SK-N-SH (cell line): ENCODE measurements around the gene UBA5. TPM values are rescaled to one million over a fixed set of nuclear protein-coding genes. Genes with fewer than 3 reads are reported as not detected.

Source experiments
- CTCF ChIA-PET: fragments of 300-600, 350-600 bp; formaldehyde crosslinking; extraction: SDS; loops from one replicate; lab custom pipeline; 2021; lab: Yijun Ruan, JAX
- POLR2A ChIA-PET: fragments of 350-600 bp; sonication (Branson Sonifier 250); formaldehyde crosslinking; extraction: SDS; loops from one replicate; lab custom pipeline; 2020; ENCODE audit warnings: antibody characterized with exemption, inconsistent platforms; lab: Yijun Ruan, JAX
- DNase-seq: peaks from one replicate; pipeline ENCODE4 v3.0.0; 2012
- H2AFZ ChIP-seq: fragments of 200-600 bp; sonication (generic); 2 replicates; pipeline ENCODE4 v1.8.1; 2016; ENCODE audit warnings: antibody characterized with exemption, mild to moderate bottlenecking, low read depth
- H3F3A ChIP-seq: fragments of 200-600 bp; sonication (generic); replicated peaks from 2 replicates; pipeline ENCODE3; 2016; ENCODE audit warnings: antibody characterized with exemption, mild to moderate bottlenecking; ENCODE audit not compliant: insufficient read depth
- H3K27ac ChIP-seq, 2 experiments: fragments of 200-500 bp in 1 of 2; fragments of 200-600 bp in 1 of 2; sonication (Bioruptor generic) in 1 of 2; sonication (generic), shearing (Covaris generic) in 1 of 2; 2 replicates each; pipeline versions ENCODE4 v1.5.1 to v1.6.1; 2014 to 2016; ENCODE audit warnings: low read depth in 2 of 2, inconsistent platforms in 1 of 2, low read length in 1 of 2, mild to moderate bottlenecking in 1 of 2, mixed read lengths in 1 of 2
- H3K27me3 ChIP-seq: fragments of 200-600 bp; sonication (generic), shearing (Covaris generic); 2 replicates; pipeline ENCODE4 v1.6.1; 2016; ENCODE audit warnings: mixed run types; ENCODE audit not compliant: insufficient read depth
- H3K36me3 ChIP-seq, 2 experiments: fragments of 200-500 bp in 1 of 2; fragments of 200-600 bp in 1 of 2; sonication (Bioruptor generic) in 1 of 2; sonication (generic) in 1 of 2; replicated peaks in 1 of 2; 2 replicates each; pipeline versions ENCODE3 to v1.5.1; 2014 to 2016; ENCODE audit warnings: low read length in 1 of 2, mild to moderate bottlenecking in 1 of 2; ENCODE audit not compliant: insufficient read depth in 2 of 2, control insufficient read depth in 1 of 2
- H3K4me1 ChIP-seq, 2 experiments: fragments of 200-500 bp in 1 of 2; fragments of 200-600 bp in 1 of 2; sonication (Bioruptor generic) in 1 of 2; sonication (generic), shearing (Covaris generic) in 1 of 2; 2 replicates each; pipeline versions ENCODE4 v1.5.1 to v1.6.1; 2014 to 2016; ENCODE audit warnings: low read depth in 1 of 2, low read length in 1 of 2, mixed run types in 1 of 2; ENCODE audit not compliant: insufficient read depth in 2 of 2, control insufficient read depth in 1 of 2
- H3K4me2 ChIP-seq: fragments of 200-600 bp; sonication (generic), shearing (Covaris generic); 2 replicates; pipeline ENCODE4 v1.6.1; 2017; ENCODE audit warnings: mixed run types
- H3K4me3 ChIP-seq, 2 experiments: fragments of 200-500 bp in 1 of 2; fragments of 200-600 bp in 1 of 2; sonication (Bioruptor generic) in 1 of 2; sonication (generic), shearing (Covaris generic) in 1 of 2; 2 replicates each; pipeline versions ENCODE4 v1.5.1 to v1.8.1; 2014 to 2016; ENCODE audit warnings: low read depth in 2 of 2, inconsistent platforms in 1 of 2, low read length in 1 of 2, mild to moderate bottlenecking in 1 of 2, mixed read lengths in 1 of 2, moderate library complexity in 1 of 2
- H3K79me2 ChIP-seq: fragments of 200-600 bp; sonication (generic); 2 replicates; pipeline ENCODE4 v1.8.1; 2017; ENCODE audit warnings: mild to moderate bottlenecking; ENCODE audit not compliant: insufficient read depth
- H3K9ac ChIP-seq: fragments of 200-600 bp; sonication (generic); 2 replicates; pipeline ENCODE4 v1.6.1; 2017; ENCODE audit warnings: mixed run types
- H3K9me2 ChIP-seq: fragments of 200-600 bp; sonication (generic); 2 replicates; pipeline ENCODE4 v1.6.1; 2017; ENCODE audit warnings: mixed run types
- H3K9me3 ChIP-seq: fragments of 200-600 bp; sonication (generic); 2 replicates; pipeline ENCODE4 v1.6.1; 2017; ENCODE audit warnings: mixed run types, mild to moderate bottlenecking, moderate library complexity
- H4K20me1 ChIP-seq: fragments of 200-600 bp; sonication (generic); 2 replicates; pipeline ENCODE4 v1.6.1; 2017; ENCODE audit warnings: mild to moderate bottlenecking, mixed run types; ENCODE audit not compliant: insufficient read depth
- FOSL2 ChIP-seq: IDR thresholded peaks from 2 replicates; pipeline ENCODE4 v1.4.0; 2012; ENCODE audit warnings: low read depth, mild to moderate bottlenecking, moderate library complexity, borderline replicate concordance
- FOXM1 ChIP-seq: IDR thresholded peaks from 2 replicates; pipeline ENCODE4 v1.4.0; 2012; ENCODE audit warnings: low read depth, mild to moderate bottlenecking
- GABPA ChIP-seq: IDR thresholded peaks from 2 replicates; pipeline ENCODE4 v1.4.0; 2012; ENCODE audit warnings: low read depth, mild to moderate bottlenecking
- GATA2 ChIP-seq: sonication (generic); formaldehyde crosslinking; IDR thresholded peaks from 2 replicates; pipeline ENCODE4 v1.5.0; 2020; ENCODE audit warnings: mild to moderate bottlenecking, missing genetic modification reagents
- MEF2A ChIP-seq: IDR thresholded peaks from 2 replicates; pipeline ENCODE4 v1.4.0; 2012; ENCODE audit warnings: low read depth, borderline replicate concordance
- MXI1 ChIP-seq: IDR thresholded peaks from 2 replicates; pipeline ENCODE4 v1.6.1; 2012; ENCODE audit warnings: mild to moderate bottlenecking, low read depth, low read length, improper control_type of control experiment
- NRF1 ChIP-seq: IDR thresholded peaks from 2 replicates; pipeline ENCODE4 v1.6.1; 2012; ENCODE audit warnings: low read depth, mild to moderate bottlenecking, low read length
- RAD21 ChIP-seq: IDR thresholded peaks from 2 replicates; pipeline ENCODE4 v1.6.1; 2012; ENCODE audit warnings: mild to moderate bottlenecking, low read length
- RCOR1 ChIP-seq: fragments of 150-350 bp; IDR thresholded peaks from 2 replicates; pipeline ENCODE4 v1.6.1; 2017; ENCODE audit warnings: antibody characterized with exemption, low read length
- SIN3A ChIP-seq: IDR thresholded peaks from 2 replicates; pipeline ENCODE4 v1.6.1; 2012; ENCODE audit warnings: low read depth, mild to moderate bottlenecking, low read length, moderate library complexity, borderline replicate concordance
- TCF12 ChIP-seq: IDR thresholded peaks from 2 replicates; pipeline ENCODE4 v1.4.0; 2012
- TEAD4 ChIP-seq: IDR thresholded peaks from 2 replicates; pipeline ENCODE4 v1.4.0; 2012; ENCODE audit warnings: mild to moderate bottlenecking, borderline replicate concordance; ENCODE audit not compliant: insufficient read depth
- YY1 ChIP-seq: IDR thresholded peaks from 2 replicates; pipeline ENCODE4 v1.4.0; 2012; ENCODE audit warnings: low read depth, mild to moderate bottlenecking
- WGBS: methylation state at CpG from one replicate; pipeline ENCODE4 v1.1.6; 2017; ENCODE audit warnings: low lambda C conversion rate; 5-methylcytosine and 5-hydroxymethylcytosine counted together
- polyA plus RNA-seq, 3 experiments: library from polyadenylated mRNA; depleted of rRNA; stranded (reverse); fragments of >200 nt; gene quantifications; 2 replicates each; pipeline ENCODE4 v1.2.3, GENCODE V29; 2012
- TF ChIP-seq, protein P1 (sequence below): fragments of 200-600 bp; sonication (generic); IDR thresholded peaks from 2 replicates; pipeline ENCODE4 v1.6.1; 2017; ENCODE audit warnings: antibody characterized with exemption, mild to moderate bottlenecking, moderate library complexity
- TF ChIP-seq, protein P2 (sequence below): IDR thresholded peaks from 2 replicates; pipeline ENCODE4 v1.6.1; 2012; ENCODE audit warnings: mild to moderate bottlenecking, low read depth, low read length, moderate library complexity
- TF ChIP-seq, protein P3 (sequence below): IDR thresholded peaks from 2 replicates; pipeline ENCODE4 v1.4.0; 2012; ENCODE audit warnings: low read depth
- TF ChIP-seq, protein P4 (sequence below): IDR thresholded peaks from 2 replicates; pipeline ENCODE4 v1.4.0; 2012; ENCODE audit warnings: low read depth, borderline replicate concordance
- TF ChIP-seq, protein P5 (sequence below): IDR thresholded peaks from 2 replicates; pipeline ENCODE4; 2012

The UBA5 gene
- polyA plus RNA-seq, 1 of the 3 experiments (the other 2 are of a cell fraction) = 38.3 TPM

DNA sequence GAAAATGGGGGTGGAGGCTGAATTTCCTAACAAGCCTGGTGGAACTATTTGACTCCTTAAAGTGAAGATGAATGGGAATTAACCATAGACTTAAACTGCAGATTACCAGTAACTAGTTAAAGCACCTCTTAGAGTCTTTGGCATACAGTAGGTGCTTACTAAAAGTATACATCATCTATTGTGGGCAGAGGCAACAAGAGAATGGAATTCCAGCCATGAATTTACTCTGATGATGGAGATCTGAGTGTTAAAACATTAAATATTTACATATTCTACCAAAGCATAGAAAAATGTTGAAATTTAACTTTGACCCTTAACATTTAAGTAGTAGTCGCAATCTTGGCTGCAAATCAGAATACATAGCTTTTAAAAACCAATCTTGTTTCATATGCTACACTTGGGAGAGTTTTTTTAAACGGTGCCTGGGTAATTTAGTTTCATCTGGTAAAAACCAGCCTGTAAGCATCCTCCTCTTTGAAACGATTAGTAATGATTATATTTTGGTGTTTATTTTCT, 5.2 kb downstream of the UBA5 start:
- Histone ChIP-seq H3K4me1 (peaks cover 11 to 12% of the 10 kb centered on the region in 2 experiments; a peak in 2 of 4 replicates), H3K36me3 (peaks cover 22 to 48% of the 10 kb centered on the region in 2 experiments), H3K27me3 (no peaks in the 10 kb centered on the region), H3K9me3 (no peaks in the 10 kb centered on the region), H3K9me2 (no peaks in the 10 kb centered on the region), H3K27ac (no peak overlapping the region), H3K4me2 (no peak overlapping the region), H4K20me1 (no peaks in the 10 kb centered on the region), H3K4me3 (no peak overlapping the region), H3K9ac (no peak overlapping the region), H2AFZ (no peak overlapping the region), H3F3A (peaks cover 8% of the 10 kb centered on the region), H3K79me2 (peaks cover 51% of the 10 kb centered on the region)
- DNase-seq = no peak
- 70% methylated on average over 3 of the region's 3 CpGs for WGBS
- TF ChIP-seq YY1 (no peak), FOXM1 (no peak), GABPA (no peak), RAD21 (no peak), SIN3A (no peak), NRF1 (no peak), MEF2A (no peak), TCF12 (no peak), MXI1 (no peak), FOSL2 (no peak), RCOR1 (no peak), TEAD4 (no peak), GATA2 (no peak)
- TF ChIP-seq, protein P1, sequence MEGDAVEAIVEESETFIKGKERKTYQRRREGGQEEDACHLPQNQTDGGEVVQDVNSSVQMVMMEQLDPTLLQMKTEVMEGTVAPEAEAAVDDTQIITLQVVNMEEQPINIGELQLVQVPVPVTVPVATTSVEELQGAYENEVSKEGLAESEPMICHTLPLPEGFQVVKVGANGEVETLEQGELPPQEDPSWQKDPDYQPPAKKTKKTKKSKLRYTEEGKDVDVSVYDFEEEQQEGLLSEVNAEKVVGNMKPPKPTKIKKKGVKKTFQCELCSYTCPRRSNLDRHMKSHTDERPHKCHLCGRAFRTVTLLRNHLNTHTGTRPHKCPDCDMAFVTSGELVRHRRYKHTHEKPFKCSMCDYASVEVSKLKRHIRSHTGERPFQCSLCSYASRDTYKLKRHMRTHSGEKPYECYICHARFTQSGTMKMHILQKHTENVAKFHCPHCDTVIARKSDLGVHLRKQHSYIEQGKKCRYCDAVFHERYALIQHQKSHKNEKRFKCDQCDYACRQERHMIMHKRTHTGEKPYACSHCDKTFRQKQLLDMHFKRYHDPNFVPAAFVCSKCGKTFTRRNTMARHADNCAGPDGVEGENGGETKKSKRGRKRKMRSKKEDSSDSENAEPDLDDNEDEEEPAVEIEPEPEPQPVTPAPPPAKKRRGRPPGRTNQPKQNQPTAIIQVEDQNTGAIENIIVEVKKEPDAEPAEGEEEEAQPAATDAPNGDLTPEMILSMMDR = no peak
- TF ChIP-seq, protein P2, sequence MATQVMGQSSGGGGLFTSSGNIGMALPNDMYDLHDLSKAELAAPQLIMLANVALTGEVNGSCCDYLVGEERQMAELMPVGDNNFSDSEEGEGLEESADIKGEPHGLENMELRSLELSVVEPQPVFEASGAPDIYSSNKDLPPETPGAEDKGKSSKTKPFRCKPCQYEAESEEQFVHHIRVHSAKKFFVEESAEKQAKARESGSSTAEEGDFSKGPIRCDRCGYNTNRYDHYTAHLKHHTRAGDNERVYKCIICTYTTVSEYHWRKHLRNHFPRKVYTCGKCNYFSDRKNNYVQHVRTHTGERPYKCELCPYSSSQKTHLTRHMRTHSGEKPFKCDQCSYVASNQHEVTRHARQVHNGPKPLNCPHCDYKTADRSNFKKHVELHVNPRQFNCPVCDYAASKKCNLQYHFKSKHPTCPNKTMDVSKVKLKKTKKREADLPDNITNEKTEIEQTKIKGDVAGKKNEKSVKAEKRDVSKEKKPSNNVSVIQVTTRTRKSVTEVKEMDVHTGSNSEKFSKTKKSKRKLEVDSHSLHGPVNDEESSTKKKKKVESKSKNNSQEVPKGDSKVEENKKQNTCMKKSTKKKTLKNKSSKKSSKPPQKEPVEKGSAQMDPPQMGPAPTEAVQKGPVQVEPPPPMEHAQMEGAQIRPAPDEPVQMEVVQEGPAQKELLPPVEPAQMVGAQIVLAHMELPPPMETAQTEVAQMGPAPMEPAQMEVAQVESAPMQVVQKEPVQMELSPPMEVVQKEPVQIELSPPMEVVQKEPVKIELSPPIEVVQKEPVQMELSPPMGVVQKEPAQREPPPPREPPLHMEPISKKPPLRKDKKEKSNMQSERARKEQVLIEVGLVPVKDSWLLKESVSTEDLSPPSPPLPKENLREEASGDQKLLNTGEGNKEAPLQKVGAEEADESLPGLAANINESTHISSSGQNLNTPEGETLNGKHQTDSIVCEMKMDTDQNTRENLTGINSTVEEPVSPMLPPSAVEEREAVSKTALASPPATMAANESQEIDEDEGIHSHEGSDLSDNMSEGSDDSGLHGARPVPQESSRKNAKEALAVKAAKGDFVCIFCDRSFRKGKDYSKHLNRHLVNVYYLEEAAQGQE = no peak
- TF ChIP-seq, protein P3, sequence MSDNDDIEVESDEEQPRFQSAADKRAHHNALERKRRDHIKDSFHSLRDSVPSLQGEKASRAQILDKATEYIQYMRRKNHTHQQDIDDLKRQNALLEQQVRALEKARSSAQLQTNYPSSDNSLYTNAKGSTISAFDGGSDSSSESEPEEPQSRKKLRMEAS = no peak
- TF ChIP-seq, protein P4, sequence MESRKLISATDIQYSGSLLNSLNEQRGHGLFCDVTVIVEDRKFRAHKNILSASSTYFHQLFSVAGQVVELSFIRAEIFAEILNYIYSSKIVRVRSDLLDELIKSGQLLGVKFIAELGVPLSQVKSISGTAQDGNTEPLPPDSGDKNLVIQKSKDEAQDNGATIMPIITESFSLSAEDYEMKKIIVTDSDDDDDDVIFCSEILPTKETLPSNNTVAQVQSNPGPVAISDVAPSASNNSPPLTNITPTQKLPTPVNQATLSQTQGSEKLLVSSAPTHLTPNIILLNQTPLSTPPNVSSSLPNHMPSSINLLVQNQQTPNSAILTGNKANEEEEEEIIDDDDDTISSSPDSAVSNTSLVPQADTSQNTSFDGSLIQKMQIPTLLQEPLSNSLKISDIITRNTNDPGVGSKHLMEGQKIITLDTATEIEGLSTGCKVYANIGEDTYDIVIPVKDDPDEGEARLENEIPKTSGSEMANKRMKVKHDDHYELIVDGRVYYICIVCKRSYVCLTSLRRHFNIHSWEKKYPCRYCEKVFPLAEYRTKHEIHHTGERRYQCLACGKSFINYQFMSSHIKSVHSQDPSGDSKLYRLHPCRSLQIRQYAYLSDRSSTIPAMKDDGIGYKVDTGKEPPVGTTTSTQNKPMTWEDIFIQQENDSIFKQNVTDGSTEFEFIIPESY = no peak
- TF ChIP-seq, protein P5, sequence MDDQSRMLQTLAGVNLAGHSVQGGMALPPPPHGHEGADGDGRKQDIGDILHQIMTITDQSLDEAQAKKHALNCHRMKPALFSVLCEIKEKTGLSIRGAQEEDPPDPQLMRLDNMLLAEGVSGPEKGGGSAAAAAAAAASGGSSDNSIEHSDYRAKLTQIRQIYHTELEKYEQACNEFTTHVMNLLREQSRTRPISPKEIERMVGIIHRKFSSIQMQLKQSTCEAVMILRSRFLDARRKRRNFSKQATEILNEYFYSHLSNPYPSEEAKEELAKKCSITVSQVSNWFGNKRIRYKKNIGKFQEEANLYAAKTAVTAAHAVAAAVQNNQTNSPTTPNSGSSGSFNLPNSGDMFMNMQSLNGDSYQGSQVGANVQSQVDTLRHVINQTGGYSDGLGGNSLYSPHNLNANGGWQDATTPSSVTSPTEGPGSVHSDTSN = no peak
- CTCF ChIA-PET = no interaction called here
- POLR2A ChIA-PET = no interaction called here
